CD14-positive monocyte (primary cell): ENCODE data around the gene TCF19. TPM values are rescaled to one million over a fixed set of nuclear protein-coding genes. Genes with fewer than 3 reads are reported as not detected.
A peak's percentile ranks its signal among the peaks of the same experiment; 100 is the strongest.
"Not testable (repeated sequence)": the region's sequence is repeated elsewhere in the genome, so short reads cannot be mapped to it uniquely, and the experiment has no call there.

Source experiments
- DNase-seq, 3 donors: peaks; one replicate each; pipeline ENCODE4 v3.0.0-alpha.2; 2011 to 2022
- H2AFZ ChIP-seq: 2 replicates; pipeline ENCODE4 v1.6.0; 2012; ENCODE audit warnings: mild to moderate bottlenecking, low read depth, low read length, inconsistent platforms; ENCODE audit not compliant: insufficient read depth, poor library complexity, severe bottlenecking
- H3K27ac ChIP-seq, 2 donors: 1 replicate in 1 of 2; 2 replicates in 1 of 2; pipeline ENCODE4 v1.5.1; 2012 to 2013; ENCODE audit warnings: low read length in 2 of 2, control low read depth in 1 of 2, inconsistent platforms in 1 of 2, low read depth in 1 of 2, mild to moderate bottlenecking in 1 of 2
- H3K27me3 ChIP-seq, 2 donors: one replicate each; pipeline versions ENCODE4 v1.6.0 to v1.6.1; 2011 to 2013; ENCODE audit warnings: low read length in 2 of 2; ENCODE audit not compliant: control insufficient read depth in 2 of 2, insufficient read depth in 2 of 2
- H3K36me3 ChIP-seq, 2 donors: replicated peaks in 1 of 2; 1 replicate in 1 of 2; 2 replicates in 1 of 2; pipeline versions ENCODE4 v1.5.1 to v1.6.1; 2012 to 2013; ENCODE audit warnings: low read length in 2 of 2, control low read depth in 1 of 2, inconsistent platforms in 1 of 2, mild to moderate bottlenecking in 1 of 2; ENCODE audit not compliant: insufficient read depth in 2 of 2, control insufficient read depth in 1 of 2
- H3K4me1 ChIP-seq, 2 donors: 1 replicate in 1 of 2; 2 replicates in 1 of 2; pipeline versions ENCODE4 v1.5.1 to v1.6.1; 2012 to 2013; ENCODE audit warnings: low read length in 2 of 2, control low read depth in 1 of 2, inconsistent platforms in 1 of 2, mild to moderate bottlenecking in 1 of 2, moderate library complexity in 1 of 2; ENCODE audit not compliant: insufficient read depth in 2 of 2, control insufficient read depth in 1 of 2
- H3K4me2 ChIP-seq: replicated peaks from 2 replicates; pipeline ENCODE3; 2012; ENCODE audit warnings: low read length, moderate library complexity, mild to moderate bottlenecking; ENCODE audit not compliant: poor library complexity, severe bottlenecking; ENCODE audit errors: extremely low read depth
- H3K4me3 ChIP-seq, 3 experiments: fragments of 200-600 bp in 1 of 3; sonication (generic) in 1 of 3; replicated peaks in 1 of 3; 1 replicate in 2 of 3; 2 replicates in 1 of 3; pipeline ENCODE4 v1.5.1; 2011 to 2013; ENCODE audit warnings: low read length in 3 of 3, mild to moderate bottlenecking in 3 of 3, control low read depth in 2 of 3, low read depth in 2 of 3, inconsistent platforms in 1 of 3, moderate library complexity in 1 of 3
- H3K79me2 ChIP-seq: 2 replicates; pipeline ENCODE4 v1.6.0; 2012; ENCODE audit warnings: mild to moderate bottlenecking, control low read depth, inconsistent platforms, low read length, moderate library complexity; ENCODE audit not compliant: insufficient read depth
- H3K9ac ChIP-seq: 2 replicates; pipeline ENCODE4 v1.6.0; 2017; ENCODE audit warnings: low read length, mild to moderate bottlenecking; ENCODE audit not compliant: insufficient read depth, poor library complexity, severe bottlenecking
- H3K9me3 ChIP-seq, 2 donors: replicated peaks in 1 of 2; 1 replicate in 1 of 2; 2 replicates in 1 of 2; pipeline versions ENCODE4 v1.5.1 to v1.6.1; 2012 to 2013; ENCODE audit warnings: low read length in 2 of 2, control low read depth in 1 of 2; ENCODE audit not compliant: control insufficient read depth in 1 of 2, insufficient read depth in 1 of 2
- H4K20me1 ChIP-seq: 2 replicates; pipeline ENCODE4 v1.6.0; 2012; ENCODE audit warnings: mild to moderate bottlenecking, low read length, control low read depth, moderate library complexity; ENCODE audit not compliant: insufficient read depth
- H3K27ac Mint-ChIP-seq, 7 donors: one replicate each; pipeline ENCODE4 v1.8.0; 2020; ENCODE audit warnings: mild to moderate bottlenecking in 7 of 7, mixed read lengths in 7 of 7, moderate library complexity in 6 of 7, inconsistent platforms in 2 of 7
- H3K27me3 Mint-ChIP-seq, 3 donors: one replicate each; pipeline ENCODE4 v1.8.0; 2021 to 2022; ENCODE audit warnings: low read depth in 3 of 3, mild to moderate bottlenecking in 3 of 3, mixed read lengths in 3 of 3, moderate library complexity in 3 of 3, inconsistent platforms in 1 of 3
- H3K36me3 Mint-ChIP-seq, 2 donors: one replicate each; pipeline ENCODE4 v1.8.0; 2020; ENCODE audit warnings: mixed read lengths in 2 of 2, inconsistent platforms in 1 of 2, mild to moderate bottlenecking in 1 of 2
- H3K4me1 Mint-ChIP-seq: one replicate; pipeline ENCODE4 v1.8.0; 2020; ENCODE audit warnings: mild to moderate bottlenecking, mixed read lengths
- H3K4me3 Mint-ChIP-seq, 2 donors: one replicate each; pipeline ENCODE4 v1.8.0; 2020; ENCODE audit warnings: mild to moderate bottlenecking in 2 of 2, mixed read lengths in 2 of 2, moderate library complexity in 1 of 2
- H3K9me3 Mint-ChIP-seq, 7 donors: one replicate each; pipeline ENCODE4 v1.8.0; 2020 to 2022; ENCODE audit warnings: mixed read lengths in 7 of 7, mild to moderate bottlenecking in 6 of 7, moderate library complexity in 6 of 7, inconsistent platforms in 2 of 7
- CTCF ChIP-seq: fragments of 200-600 bp; IDR thresholded peaks from one replicate; pipeline ENCODE4 v1.8.0; 2022; ENCODE audit warnings: antibody characterized with exemption, mild to moderate bottlenecking
- WGBS: methylation state at CpG from one replicate; pipeline ENCODE4 v1.1.5; 2013; ENCODE audit warnings: missing lambda C conversion rate; ENCODE audit not compliant: insufficient coverage; 5-methylcytosine and 5-hydroxymethylcytosine counted together
- intact Hi-C, 2 donors: fragments of 100-400 bp; cut with micrococcal nuclease; formaldehyde crosslinking; loops; one replicate each; pipeline versions ENCODE4 v1.15.0 to v1.15.1; 2023
- polyA plus RNA-seq, 3 donors: library from polyadenylated mRNA; depleted of rRNA in 1 of 3; unstranded in 2 of 3; stranded (reverse) in 1 of 3; fragments of 300-500 nt in 2 of 3; fragments of >200 nt in 1 of 3; fragmentation: Illumina TruSeq in 2 of 3; gene quantifications; 1 replicate in 2 of 3; 2 replicates in 1 of 3; pipeline ENCODE4 v1.2.3, GENCODE V29; 2012 to 2021

TCF19 gene
- polyA plus RNA-seq, 3 donors: 0.75 to 1.1 (median 0.80) TPM

- no peaks in the 10 kb centered on the region for H3K9me3 ChIP-seq
- no peak overlapping the region for H3K27ac Mint-ChIP-seq
- intact Hi-C loops: no loop called here
- no peak overlapping the region for H3K4me3 Mint-ChIP-seq
- no peaks in the 10 kb centered on the region for H3K4me1 ChIP-seq
- H2AFZ ChIP-seq: no peak overlapping the region
- no peak for DNase-seq
- no peak overlapping the region for H3K27ac ChIP-seq
- WGBS: 95% methylated on average over 2 of the region's 3 CpGs
- no peaks in the 10 kb centered on the region for H4K20me1 ChIP-seq
- no peaks in the 10 kb centered on the region for H3K27me3 ChIP-seq
- peaks cover 1% of the 10 kb centered on the region for H3K4me1 Mint-ChIP-seq
- H3K4me2 ChIP-seq: no peak overlapping the region
- no peak overlapping the region for H3K4me3 ChIP-seq
- TF ChIP-seq CTCF: no peak
- H3K36me3 Mint-ChIP-seq: peaks cover 1 to 2% of the 10 kb centered on the region in 2 donors
- peaks cover 0 to 1% (median 0%) of the 10 kb centered on the region in 3 donors for H3K27me3 Mint-ChIP-seq
- H3K9ac ChIP-seq: no peak overlapping the region
- H3K9me3 Mint-ChIP-seq: no peaks in the 10 kb centered on the region
- H3K79me2 ChIP-seq: no peaks in the 10 kb centered on the region
- H3K36me3 ChIP-seq: no peaks in the 10 kb centered on the region
Observed at GRCh38 chr6:31168606-31169005, 10.2 kb downstream of the TCF19 start.

GRCh38 chr6:31169123-31169857, 10.9 kb downstream of the TCF19 start:
- 95% methylated on average over 8 of the region's 10 CpGs for WGBS
- H3K27me3 Mint-ChIP-seq: peaks cover 0 to 1% (median 0%) of the 10 kb centered on the region in 3 donors
- Histone ChIP-seq H4K20me1 (no peaks in the 10 kb centered on the region), H2AFZ (no peak overlapping the region), H3K4me3 (no peak overlapping the region), H3K27ac (no peak overlapping the region), H3K27me3 (no peaks in the 10 kb centered on the region), H3K9ac (no peak overlapping the region), H3K36me3 (no peaks in the 10 kb centered on the region), H3K79me2 (no peaks in the 10 kb centered on the region), H3K4me2 (no peak overlapping the region), H3K9me3 (no peaks in the 10 kb centered on the region), H3K4me1 (no peaks in the 10 kb centered on the region)
- H3K4me3 Mint-ChIP-seq: no peak overlapping the region
- H3K36me3 Mint-ChIP-seq: peaks cover 1 to 2% of the 10 kb centered on the region in 2 donors
- H3K9me3 Mint-ChIP-seq: no peaks in the 10 kb centered on the region
- DNase-seq: no peak
- H3K4me1 Mint-ChIP-seq: peaks cover 1% of the 10 kb centered on the region
- H3K27ac Mint-ChIP-seq: peak overlapping the region in 1 of 7 donors; percentile 16
- no peak for TF ChIP-seq CTCF
- intact Hi-C loops: no loop called here

- H3K4me2 ChIP-seq, H2AFZ ChIP-seq, H3K4me1 Mint-ChIP-seq, intact Hi-C loops, H3K79me2 ChIP-seq, H3K9me3 Mint-ChIP-seq, H3K4me3 Mint-ChIP-seq, H3K27ac Mint-ChIP-seq, H3K36me3 Mint-ChIP-seq, H4K20me1 ChIP-seq, H3K4me3 ChIP-seq, DNase-seq, H3K27me3 ChIP-seq, H3K27me3 Mint-ChIP-seq, H3K27ac ChIP-seq, H3K9ac ChIP-seq, H3K36me3 ChIP-seq, H3K4me1 ChIP-seq, H3K9me3 ChIP-seq: not testable (repeated sequence)
- 84% methylated on average over 10 of the region's 23 CpGs for WGBS
Observed at GRCh38 chr6:31169858-31170599, 11.6 kb downstream of the TCF19 start.
